HG02678 (cell line): Measurements from ENCODE around the gene CCR5AS.
A peak's percentile ranks its signal among the peaks of the same experiment; 100 is the strongest.

ENCODE experiments used
- ATAC-seq: cut with Tn5 transposase; IDR thresholded peaks from one replicate; pipeline ENCODE4 v1.9.1; 2021; ENCODE audit warnings: mild to moderate bottlenecking, moderate library complexity; ENCODE audit not compliant: unreplicated experiment

CCR5AS gene

GRCh38 chr3:46381625-46382024, 25.2 kb downstream of the CCR5AS start:
- no peak for ATAC-seq

GRCh38 chr3:46380471-46381221, 26.2 kb downstream of the CCR5AS start:
- ATAC-seq: no peak

- ATAC-seq: no peak
Measured at GRCh38 chr3:46378426-46378942, 28.4 kb downstream of the CCR5AS start.

- ATAC-seq: no peak
Measured at GRCh38 chr3:46375814-46376213, 31.1 kb downstream of the CCR5AS start.

- ATAC-seq: no peak
Measured at GRCh38 chr3:46375218-46375617, 31.6 kb downstream of the CCR5AS start.

DNA sequence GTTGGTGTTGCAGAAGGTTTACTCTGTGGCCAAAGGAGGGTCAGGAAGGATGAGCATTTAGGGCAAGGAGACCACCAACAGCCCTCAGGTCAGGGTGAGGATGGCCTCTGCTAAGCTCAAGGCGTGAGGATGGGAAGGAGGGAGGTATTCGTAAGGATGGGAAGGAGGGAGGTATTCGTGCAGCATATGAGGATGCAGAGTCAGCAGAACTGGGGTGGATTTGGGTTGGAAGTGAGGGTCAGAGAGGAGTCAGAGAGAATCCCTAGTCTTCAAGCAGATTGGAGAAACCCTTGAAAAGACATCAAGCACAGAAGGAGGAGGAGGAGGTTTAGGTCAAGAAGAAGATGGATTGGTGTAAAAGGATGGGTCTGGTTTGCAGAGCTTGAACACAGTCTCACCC, 32.1 kb downstream of the CCR5AS start:
- no peak for ATAC-seq

DNA sequence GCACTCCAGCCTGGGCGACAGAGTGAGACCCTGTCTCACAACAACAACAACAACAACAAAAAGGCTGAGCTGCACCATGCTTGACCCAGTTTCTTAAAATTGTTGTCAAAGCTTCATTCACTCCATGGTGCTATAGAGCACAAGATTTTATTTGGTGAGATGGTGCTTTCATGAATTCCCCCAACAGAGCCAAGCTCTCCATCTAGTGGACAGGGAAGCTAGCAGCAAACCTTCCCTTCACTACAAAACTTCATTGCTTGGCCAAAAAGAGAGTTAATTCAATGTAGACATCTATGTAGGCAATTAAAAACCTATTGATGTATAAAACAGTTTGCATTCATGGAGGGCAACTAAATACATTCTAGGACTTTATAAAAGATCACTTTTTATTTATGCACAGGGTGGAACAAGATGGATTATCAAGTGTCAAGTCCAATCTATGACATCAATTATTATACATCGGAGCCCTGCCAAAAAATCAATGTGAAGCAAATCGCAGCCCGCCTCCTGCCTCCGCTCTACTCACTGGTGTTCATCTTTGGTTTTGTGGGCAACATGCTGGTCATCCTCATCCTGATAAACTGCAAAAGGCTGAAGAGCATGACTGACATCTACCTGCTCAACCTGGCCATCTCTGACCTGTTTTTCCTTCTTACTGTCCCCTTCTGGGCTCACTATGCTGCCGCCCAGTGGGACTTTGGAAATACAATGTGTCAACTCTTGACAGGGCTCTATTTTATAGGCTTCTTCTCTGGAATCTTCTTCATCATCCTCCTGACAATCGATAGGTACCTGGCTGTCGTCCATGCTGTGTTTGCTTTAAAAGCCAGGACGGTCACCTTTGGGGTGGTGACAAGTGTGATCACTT, 34.1 kb downstream of the CCR5AS start:
- ATAC-seq: no peak

GRCh38 chr3:46371519-46372340, 35.1 kb downstream of the CCR5AS start:
- ATAC-seq: no peak

GRCh38 chr3:46370839-46371518, 35.9 kb downstream of the CCR5AS start, which contains the start of gene CCR5:
TSS of gene CCR5 (plus strand) at chr3:46370946. CDS start at chr3:46372903, 1,957 bp downstream.
- ATAC-seq: no peak

- peak; percentile 46 for ATAC-seq
Measured at GRCh38 chr3:46369675-46370132, 37.2 kb downstream of the CCR5AS start.

DNA sequence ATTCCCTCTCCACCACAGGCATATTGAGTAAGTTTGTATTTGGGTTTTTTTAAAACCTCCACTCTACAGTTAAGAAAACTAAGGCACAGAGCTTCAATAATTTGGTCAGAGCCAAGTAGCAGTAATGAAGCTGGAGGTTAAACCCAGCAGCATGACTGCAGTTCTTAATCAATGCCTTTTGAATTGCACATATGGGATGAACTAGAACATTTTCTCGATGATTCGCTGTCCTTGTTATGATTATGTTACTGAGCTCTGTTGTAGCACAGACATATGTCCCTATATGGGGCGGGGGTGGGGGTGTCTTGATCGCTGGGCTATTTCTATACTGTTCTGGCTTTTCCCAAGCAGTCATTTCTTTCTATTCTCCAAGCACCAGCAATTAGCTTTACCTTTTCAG, 37.7 kb downstream of the CCR5AS start:
- no peak for ATAC-seq

DNA sequence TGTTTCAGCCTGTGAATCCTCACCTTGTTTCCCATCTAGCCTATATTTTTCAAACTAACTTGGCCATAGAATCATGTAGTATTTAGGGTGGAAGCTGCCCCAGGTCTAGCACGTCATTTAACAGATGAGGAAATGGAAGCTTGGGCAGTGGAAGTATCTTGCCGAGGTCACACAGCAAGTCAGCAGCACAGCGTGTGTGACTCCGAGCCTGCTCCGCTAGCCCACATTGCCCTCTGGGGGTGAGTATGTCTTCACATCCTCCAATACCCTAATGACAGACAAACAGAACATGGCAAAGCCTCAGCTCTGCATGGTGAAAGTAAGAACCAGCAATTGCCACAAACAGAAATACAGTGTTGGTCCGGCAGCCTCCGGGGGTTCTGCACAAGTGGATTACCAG, 38.3 kb downstream of the CCR5AS start:
- peak; percentile 63 for ATAC-seq

DNA sequence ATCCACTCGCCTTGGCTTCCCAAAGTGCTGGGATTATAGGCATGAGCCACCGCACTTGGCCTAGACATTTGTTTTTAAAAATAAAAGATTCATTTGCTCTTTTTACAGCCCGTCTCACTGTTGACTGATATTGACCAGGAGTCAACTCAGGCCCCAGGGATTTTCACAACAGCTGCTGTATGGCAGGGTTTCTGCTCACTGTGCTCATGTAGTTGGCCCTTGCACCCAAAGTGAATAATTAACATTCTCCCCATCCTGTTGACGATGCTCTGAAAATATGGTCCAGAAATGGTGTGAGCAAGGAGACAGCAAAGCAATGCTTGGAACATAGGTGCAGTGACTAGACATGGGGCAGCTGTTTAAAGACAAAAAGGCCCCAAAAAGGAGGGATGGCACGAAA, 39.1 kb downstream of the CCR5AS start:
- no peak for ATAC-seq

DNA sequence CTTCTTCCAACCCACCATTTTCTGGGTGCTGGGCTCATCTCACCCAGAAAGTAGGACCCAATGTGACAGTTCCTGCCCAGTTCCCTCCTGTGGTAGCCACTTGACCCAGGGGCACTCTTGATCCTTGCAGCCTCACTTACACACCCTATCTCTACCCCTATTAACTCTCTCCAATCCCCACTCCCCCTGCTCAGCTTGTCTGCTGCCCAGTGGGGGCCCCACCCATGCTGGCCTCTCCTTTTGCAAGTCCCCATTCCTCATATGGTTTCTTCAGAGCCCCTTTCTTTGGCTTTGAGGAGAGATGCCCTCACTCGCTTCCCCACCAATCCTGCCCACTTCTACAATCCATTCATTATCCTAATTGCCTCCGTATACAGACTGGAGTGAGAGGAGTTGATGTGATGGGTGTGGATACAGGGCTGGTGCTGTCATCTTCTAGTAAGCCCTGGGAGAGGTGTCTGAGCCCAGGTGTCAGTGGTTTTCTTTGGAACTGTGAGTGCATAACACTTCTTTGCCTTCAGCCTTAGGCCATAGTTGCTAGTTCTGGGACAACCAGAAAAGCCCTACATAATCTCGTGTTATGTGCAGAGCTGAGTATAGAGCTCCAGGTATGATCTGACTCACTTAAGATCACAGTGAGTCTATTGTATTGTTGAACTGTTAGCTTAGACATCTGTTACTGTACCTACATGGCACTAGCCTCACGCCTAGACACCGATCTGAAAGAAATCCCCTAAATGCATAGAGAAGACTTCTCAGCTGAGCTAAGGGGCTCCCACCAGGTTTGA, 40.9 kb downstream of the CCR5AS start:
- ATAC-seq: no peak

DNA sequence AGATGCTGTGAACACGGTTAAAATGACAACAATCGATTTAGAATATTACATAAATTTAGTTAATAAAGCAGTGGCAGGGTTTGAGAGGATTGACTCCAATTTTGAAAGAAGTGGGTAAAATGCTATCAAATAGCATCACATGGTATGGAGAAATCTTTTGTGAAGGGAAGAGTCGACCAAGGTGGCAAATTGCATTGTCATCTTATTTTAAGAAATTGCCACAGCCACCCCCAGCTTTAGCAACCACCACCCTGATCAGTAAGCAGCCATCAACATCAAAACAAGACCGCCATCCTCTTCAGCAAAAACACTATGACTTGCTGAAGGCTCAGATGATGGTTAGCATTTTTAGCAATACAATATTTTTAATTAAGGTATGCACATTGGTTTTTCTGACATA, 41.8 kb downstream of the CCR5AS start:
- no peak for ATAC-seq

DNA sequence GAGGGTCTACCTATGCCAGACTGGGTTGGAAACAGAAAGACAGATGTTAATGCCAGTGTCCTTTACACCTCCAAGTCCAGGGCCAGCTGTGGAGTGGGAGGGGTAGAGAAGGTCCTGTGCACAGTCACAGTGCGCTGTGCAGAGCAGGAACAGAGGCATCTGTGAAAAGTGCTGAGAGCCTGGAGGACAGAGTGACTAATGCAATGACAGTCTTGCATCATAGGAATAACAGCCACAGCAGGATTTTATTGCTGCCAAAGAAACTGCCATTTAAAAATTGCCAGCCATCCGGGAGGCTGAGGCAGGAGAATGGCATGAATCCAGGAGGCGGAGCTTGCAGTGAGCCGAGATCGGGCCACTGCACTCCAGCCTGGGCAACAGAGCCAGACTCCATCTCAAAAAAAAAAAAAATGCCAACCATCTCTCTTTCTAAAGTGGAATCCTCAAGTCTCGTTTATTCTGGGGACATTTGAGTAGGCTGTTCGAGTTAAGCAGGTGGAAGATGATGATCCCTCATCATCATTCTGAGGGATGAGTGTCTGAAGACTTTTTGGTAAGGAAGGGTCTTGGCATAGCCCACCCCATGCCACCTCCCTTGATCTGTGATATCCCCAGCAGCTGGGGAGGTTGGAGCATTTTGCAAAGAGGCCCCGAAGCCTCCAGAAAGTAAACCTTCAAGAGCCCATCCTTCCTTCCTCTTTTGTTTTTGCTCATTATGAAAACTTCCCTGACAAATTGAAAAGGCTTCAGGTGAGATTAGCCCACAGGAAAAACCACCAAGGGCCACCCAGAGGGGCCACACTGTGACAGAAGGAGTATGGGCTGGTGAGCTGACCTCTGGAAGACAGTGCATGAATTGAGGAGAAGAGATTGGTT, 45.2 kb downstream of the CCR5AS start:
- no peak for ATAC-seq

DNA sequence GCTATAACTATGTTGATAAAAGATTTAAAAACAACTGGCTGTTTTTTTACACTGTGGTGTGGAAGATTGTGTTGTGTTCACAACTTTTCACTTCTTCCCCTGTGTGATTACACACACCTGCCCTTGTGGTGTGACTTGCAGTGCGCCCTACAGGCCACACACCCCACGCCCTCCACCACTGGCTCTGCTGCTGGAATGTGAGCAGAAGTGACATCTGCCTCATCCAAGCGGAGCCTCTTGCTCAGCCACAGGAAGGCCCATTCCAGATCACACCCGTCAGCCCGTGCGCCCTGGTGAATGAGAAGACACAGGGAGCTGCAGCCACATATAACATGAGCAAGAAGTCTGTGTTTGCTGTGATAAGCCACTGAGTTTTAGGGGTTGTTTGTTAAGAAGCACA, 46.0 kb downstream of the CCR5AS start:
- ATAC-seq: no peak

GRCh38 chr3:46359733-46360493, 47.0 kb downstream of the CCR5AS start:
- no peak for ATAC-seq
